Skeletal muscle satellite cell (primary cell): Measurements from ENCODE around the gene LHX4.

Source experiments
- H3K27me3 ChIP-seq: 2 replicates; pipeline ENCODE4 v1.7.0; 2013; ENCODE audit warnings: low read length; ENCODE audit not compliant: control insufficient read depth, insufficient read depth
- H3K36me3 ChIP-seq: 2 replicates; pipeline ENCODE4 v1.7.0; 2013; ENCODE audit warnings: mild to moderate bottlenecking, control low read depth, low read length; ENCODE audit not compliant: insufficient read depth
- H3K4me1 ChIP-seq: 2 replicates; pipeline ENCODE4 v1.7.0; 2013; ENCODE audit warnings: low read length; ENCODE audit not compliant: control insufficient read depth, insufficient read depth
- H3K4me2 ChIP-seq: 2 replicates; pipeline ENCODE4 v1.7.0; 2013; ENCODE audit warnings: mild to moderate bottlenecking, low read length
- H3K4me3 ChIP-seq: 2 replicates; pipeline ENCODE4 v1.7.0; 2013; ENCODE audit warnings: low read length
- H3K9ac ChIP-seq: 2 replicates; pipeline ENCODE4 v1.7.0; 2013; ENCODE audit warnings: mild to moderate bottlenecking, low read depth, low read length, moderate library complexity
- H3K9me3 ChIP-seq: replicated peaks from 2 replicates; pipeline ENCODE4 v1.7.0; 2013; ENCODE audit warnings: mild to moderate bottlenecking, control low read depth, low read length

Gene LHX4

DNA sequence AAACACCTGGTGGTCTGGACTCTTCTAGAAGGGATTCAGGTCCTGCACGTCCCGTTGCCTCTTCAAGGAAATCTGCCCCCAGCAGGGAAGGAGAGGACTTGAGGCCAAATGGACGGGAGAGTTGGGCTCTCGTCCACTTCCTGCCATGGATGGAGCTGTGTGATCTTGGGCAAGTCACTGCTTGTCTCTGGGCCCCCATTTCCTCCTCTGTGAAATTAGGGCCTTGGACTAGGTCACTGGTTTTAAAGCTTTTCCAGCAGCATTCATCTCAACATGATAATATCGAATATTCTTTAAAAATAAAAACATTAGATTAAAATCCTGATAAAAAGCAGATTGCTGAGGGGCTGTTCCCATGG lies 26.9 kb downstream of the LHX4 start:
- peaks cover 50% of the 10 kb centered on the region for H3K27me3 ChIP-seq
- no peak overlapping the region for H3K4me3 ChIP-seq
- no peak overlapping the region for H3K9ac ChIP-seq
- no peak overlapping the region for H3K4me2 ChIP-seq
- no peaks in the 10 kb centered on the region for H3K4me1 ChIP-seq
- H3K9me3 ChIP-seq: no peaks in the 10 kb centered on the region
- H3K36me3 ChIP-seq: no peaks in the 10 kb centered on the region

DNA sequence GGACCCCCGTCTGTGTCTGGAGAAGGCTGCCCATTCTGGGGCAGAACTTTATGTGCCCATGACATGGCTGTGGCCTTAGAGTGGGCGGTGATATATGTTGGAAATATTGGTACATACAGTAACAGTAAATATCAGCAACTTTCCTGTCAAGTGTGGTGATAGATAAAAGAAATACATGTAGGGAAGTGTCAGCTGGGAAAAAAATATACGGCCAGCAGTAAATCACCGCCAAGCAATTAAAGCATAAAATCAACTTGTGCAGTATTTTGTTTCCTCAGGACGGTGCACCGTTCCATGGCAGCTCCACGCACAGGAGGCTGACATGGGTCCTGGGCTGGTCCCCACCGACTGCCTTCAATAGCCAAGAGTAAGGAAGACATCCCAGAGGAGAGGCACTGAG lies 27.4 kb downstream of the LHX4 start:
- Histone ChIP-seq H3K9me3 (no peaks in the 10 kb centered on the region), H3K4me1 (no peaks in the 10 kb centered on the region), H3K4me3 (no peak overlapping the region), H3K4me2 (no peak overlapping the region), H3K27me3 (peaks cover 52% of the 10 kb centered on the region), H3K36me3 (no peaks in the 10 kb centered on the region), H3K9ac (no peak overlapping the region)

GRCh38 chr1:180258290-180258689 lies 28.2 kb downstream of the LHX4 start:
- no peak overlapping the region for H3K4me2 ChIP-seq
- H3K27me3 ChIP-seq: peaks cover 51% of the 10 kb centered on the region
- no peak overlapping the region for H3K4me3 ChIP-seq
- no peaks in the 10 kb centered on the region for H3K36me3 ChIP-seq
- no peaks in the 10 kb centered on the region for H3K4me1 ChIP-seq
- H3K9me3 ChIP-seq: no peaks in the 10 kb centered on the region
- H3K9ac ChIP-seq: no peak overlapping the region

GRCh38 chr1:180258935-180259334 lies 28.9 kb downstream of the LHX4 start:
- no peak overlapping the region for H3K4me3 ChIP-seq
- H3K27me3 ChIP-seq: peaks cover 55% of the 10 kb centered on the region
- H3K4me1 ChIP-seq: no peaks in the 10 kb centered on the region
- no peaks in the 10 kb centered on the region for H3K36me3 ChIP-seq
- H3K4me2 ChIP-seq: no peak overlapping the region
- no peak overlapping the region for H3K9ac ChIP-seq
- H3K9me3 ChIP-seq: no peaks in the 10 kb centered on the region

GRCh38 chr1:180259431-180260338 lies 29.6 kb downstream of the LHX4 start:
- no peaks in the 10 kb centered on the region for H3K36me3 ChIP-seq
- no peak overlapping the region for H3K4me2 ChIP-seq
- H3K4me1 ChIP-seq: no peaks in the 10 kb centered on the region
- no peak overlapping the region for H3K9ac ChIP-seq
- peaks cover 60% of the 10 kb centered on the region for H3K27me3 ChIP-seq
- H3K9me3 ChIP-seq: no peaks in the 10 kb centered on the region
- H3K4me3 ChIP-seq: no peak overlapping the region

- Histone ChIP-seq H3K9me3 (no peaks in the 10 kb centered on the region), H3K4me3 (no peak overlapping the region), H3K27me3 (peaks cover 69% of the 10 kb centered on the region), H3K9ac (no peak overlapping the region), H3K4me2 (no peak overlapping the region), H3K36me3 (no peaks in the 10 kb centered on the region), H3K4me1 (no peaks in the 10 kb centered on the region)
Observed at GRCh38 chr1:180260541-180260940, 30.5 kb downstream of the LHX4 start.

DNA sequence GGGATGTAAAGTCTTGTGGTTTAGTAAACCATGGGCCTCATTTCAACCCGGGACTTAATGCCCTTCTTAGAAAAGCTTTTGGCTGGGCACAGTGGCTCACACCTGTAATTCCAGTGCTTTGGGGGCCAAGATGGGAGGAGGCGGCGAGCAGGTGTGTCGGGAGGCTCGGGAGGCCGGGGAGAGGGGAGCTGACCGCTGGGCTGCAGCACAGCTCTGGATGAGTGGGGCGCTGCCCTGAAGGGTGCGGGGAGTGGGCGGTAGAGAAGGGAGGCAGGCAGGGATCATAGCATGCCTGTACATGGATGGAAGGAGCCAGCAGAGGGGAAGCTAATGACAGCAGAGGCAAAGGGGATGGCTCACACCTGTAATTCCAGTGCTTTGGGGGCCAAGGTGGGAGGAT lies 31.0 kb downstream of the LHX4 start:
- H3K9me3 ChIP-seq: no peaks in the 10 kb centered on the region
- H3K4me1 ChIP-seq: no peaks in the 10 kb centered on the region
- H3K27me3 ChIP-seq: peaks cover 69% of the 10 kb centered on the region
- no peaks in the 10 kb centered on the region for H3K36me3 ChIP-seq
- H3K4me3 ChIP-seq: no peak overlapping the region
- no peak overlapping the region for H3K4me2 ChIP-seq
- H3K9ac ChIP-seq: no peak overlapping the region

DNA sequence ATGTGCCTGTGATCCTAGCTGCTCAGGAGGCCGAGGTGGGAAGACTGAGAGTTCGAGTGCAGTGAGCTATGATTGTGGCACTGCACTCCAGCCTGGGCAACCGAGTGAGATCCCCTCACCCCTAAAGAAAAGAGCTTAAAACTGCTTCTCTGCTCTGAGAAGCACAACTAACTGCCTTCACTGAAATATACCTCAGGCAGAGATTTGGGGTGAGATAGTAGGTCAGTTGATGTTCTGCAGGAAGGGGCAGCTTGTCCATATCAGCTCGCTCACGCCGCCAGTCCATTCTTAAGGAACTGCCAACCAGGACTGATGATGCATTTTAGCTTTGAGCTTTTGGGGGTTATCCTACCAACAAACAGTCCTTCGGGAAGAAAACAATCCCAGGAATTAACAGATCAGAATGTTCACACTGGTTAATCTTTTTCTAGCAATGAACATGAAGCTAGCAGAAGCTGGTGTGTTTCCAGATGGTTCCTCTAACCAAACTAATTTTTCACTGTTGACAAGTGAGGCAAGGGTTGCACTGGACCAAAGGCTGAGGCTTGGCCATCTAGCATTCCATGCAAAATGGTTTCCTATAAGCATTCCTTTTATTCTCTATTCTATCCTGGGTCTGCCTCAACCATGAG lies 31.6 kb downstream of the LHX4 start:
- no peak overlapping the region for H3K4me2 ChIP-seq
- H3K4me3 ChIP-seq: no peak overlapping the region
- H3K9me3 ChIP-seq: no peaks in the 10 kb centered on the region
- peaks cover 64% of the 10 kb centered on the region for H3K27me3 ChIP-seq
- H3K9ac ChIP-seq: no peak overlapping the region
- H3K36me3 ChIP-seq: no peaks in the 10 kb centered on the region
- H3K4me1 ChIP-seq: no peaks in the 10 kb centered on the region

DNA sequence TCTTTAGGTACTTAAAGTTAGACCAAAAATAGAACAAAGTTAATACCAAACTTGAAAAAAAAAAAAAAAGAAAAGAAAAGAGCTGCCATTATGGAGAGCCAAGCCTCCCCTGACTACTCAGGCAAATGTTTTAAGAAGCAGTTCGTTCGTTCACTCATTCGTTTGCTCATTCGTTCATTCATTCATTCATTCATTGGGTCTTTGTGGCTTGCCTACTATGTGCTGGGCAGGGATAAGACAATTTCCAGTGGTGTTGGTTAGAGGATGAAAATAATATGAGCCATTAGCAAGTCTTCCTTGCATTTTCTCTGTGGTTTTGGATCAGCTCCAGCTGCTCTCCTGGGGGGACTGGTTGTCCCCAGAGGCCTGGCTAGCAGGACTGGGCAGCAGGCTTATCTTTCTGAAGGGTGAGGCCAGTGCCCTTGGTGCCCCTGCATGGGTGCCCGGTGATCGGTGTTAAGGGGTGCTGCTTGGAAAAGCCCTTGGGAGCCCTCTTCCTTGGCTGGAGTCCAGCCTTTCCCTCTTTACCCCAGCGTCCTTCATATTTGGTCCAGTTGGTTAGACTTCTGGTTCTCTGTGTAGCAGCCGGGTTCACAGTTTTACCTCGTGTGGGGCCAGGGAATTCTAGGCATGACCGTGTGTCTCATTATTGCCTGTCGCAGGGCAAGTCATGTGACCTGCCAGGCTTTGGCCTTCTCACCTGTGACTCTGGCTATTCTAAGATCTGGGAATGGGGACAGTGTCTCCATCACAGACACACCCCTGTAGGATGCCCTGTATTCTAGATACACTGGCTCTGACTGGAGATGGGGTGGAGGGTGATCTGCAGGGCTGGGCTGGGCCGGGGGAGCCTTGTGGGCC lies 32.8 kb downstream of the LHX4 start:
- H3K4me1 ChIP-seq: no peaks in the 10 kb centered on the region
- peaks cover 52% of the 10 kb centered on the region for H3K27me3 ChIP-seq
- no peak overlapping the region for H3K9ac ChIP-seq
- no peaks in the 10 kb centered on the region for H3K36me3 ChIP-seq
- H3K4me3 ChIP-seq: no peak overlapping the region
- no peak overlapping the region for H3K4me2 ChIP-seq
- H3K9me3 ChIP-seq: no peaks in the 10 kb centered on the region

DNA sequence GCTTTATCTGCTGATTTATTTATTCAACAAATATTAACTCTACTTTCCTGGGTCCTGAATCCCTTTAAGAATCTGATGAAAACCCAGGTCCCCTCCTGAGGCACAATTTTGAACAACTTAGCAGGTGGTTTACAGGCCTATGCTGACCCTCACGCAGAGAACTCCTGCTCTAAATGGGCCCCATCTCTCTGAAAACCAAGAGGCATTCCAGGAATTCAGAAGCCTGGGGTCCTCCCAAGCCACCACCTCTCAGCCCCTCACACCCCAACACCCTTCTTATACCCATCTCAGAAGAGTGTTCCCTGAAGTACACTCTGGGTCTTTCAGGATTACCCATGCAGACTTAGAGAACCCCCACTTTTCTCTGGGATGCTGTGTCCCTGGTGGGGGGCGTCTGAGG lies 34.5 kb downstream of the LHX4 start:
- no peaks in the 10 kb centered on the region for H3K4me1 ChIP-seq
- no peaks in the 10 kb centered on the region for H3K36me3 ChIP-seq
- no peak overlapping the region for H3K4me3 ChIP-seq
- no peak overlapping the region for H3K4me2 ChIP-seq
- no peaks in the 10 kb centered on the region for H3K9me3 ChIP-seq
- no peak overlapping the region for H3K9ac ChIP-seq
- H3K27me3 ChIP-seq: peaks cover 42% of the 10 kb centered on the region

GRCh38 chr1:180265201-180265600 lies 35.1 kb downstream of the LHX4 start:
- Histone ChIP-seq H3K4me2 (no peak overlapping the region), H3K9me3 (no peaks in the 10 kb centered on the region), H3K27me3 (peaks cover 38% of the 10 kb centered on the region), H3K36me3 (no peaks in the 10 kb centered on the region), H3K4me3 (no peak overlapping the region), H3K4me1 (no peaks in the 10 kb centered on the region), H3K9ac (no peak overlapping the region)
